HG03280 (cell line): ENCODE results near the gene TNRC6A.

Experiments used
- ATAC-seq: cut with Tn5 transposase; IDR thresholded peaks from one replicate; pipeline ENCODE4 v1.9.1; 2021; ENCODE audit warnings: mild to moderate bottlenecking, moderate library complexity; ENCODE audit not compliant: unreplicated experiment

TNRC6A gene

DNA sequence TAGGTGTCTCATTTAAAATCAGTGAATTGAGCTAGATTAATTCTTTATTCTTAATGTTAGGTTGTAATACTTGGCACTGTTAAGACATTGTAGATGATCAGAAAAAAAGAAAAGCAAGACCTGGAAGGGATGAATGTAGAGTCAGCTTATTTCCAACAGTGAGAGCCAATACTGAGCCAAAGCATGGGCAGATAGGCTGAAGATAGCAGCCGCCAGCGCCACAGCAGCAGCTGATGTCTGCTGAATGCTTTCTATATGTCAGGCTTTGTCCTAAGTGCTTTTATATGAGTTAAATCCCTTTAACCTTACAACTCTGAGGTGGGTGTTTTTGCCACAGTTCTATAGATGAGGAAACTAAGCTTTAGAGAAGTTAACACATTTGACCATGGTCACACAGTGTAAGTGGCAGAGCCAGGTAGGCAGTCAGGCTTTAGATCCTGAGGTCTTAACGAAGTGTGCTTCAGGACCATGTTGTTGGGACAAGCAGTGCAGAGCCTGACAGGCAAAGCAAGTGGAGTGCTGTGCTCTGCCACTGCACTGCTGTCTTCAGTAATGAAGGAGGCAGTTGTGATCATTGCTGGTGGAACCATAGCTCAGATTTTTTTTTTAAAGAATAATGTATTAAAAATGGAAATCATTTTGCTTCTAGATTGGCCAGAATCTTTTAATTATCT, 25.9 kb downstream of the TNRC6A start:
- ATAC-seq, result no peak

DNA sequence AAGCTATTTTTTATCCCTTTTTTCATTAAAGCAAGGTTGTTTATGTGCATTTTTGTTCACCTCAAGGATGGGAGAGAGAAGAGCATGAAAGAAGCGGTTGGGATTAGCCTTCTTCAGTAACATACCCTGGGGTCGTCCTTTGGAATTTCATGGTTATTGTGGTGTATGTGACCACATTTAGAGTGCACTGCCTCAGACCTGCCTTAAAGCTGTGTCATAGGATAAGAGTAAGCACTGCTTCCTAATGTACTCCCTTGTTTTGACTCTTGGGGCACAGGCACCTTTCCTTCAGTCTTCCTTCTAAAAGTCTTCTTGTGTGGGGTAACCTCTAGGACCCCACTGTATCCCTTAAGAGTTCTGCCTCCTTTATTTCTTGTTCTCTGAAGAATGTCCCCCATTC, 28.9 kb downstream of the TNRC6A start:
- ATAC-seq, result no peak

- no peak for ATAC-seq
These were observed 29.6 kb downstream of the TNRC6A start for GRCh38 chr16:24759006-24759405.

DNA sequence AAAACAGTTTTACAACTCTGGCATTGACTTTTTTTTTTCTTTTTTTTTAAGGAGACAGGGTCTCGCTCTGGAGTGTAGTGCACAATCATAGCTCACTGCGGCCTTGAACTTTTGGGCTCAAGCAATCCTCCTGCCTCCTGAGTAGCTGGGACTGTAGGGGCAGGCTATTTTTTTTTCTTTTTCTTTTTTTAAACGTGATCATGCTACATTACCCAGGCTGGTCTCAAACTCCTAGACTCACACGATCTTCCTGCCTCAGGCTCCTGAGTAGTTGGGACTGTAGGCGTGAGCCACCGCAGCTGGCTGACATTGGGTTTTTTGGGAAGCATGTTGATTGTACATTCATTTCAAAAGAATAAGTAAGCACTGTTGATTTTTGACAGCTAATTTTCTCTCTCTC, 32.1 kb downstream of the TNRC6A start:
- ATAC-seq, result no peak

GRCh38 chr16:24764916-24765315, 35.5 kb downstream of the TNRC6A start:
- ATAC-seq, result no peak

- ATAC-seq, result no peak
These were observed 36.6 kb downstream of the TNRC6A start for GRCh38 chr16:24766057-24766456.

DNA sequence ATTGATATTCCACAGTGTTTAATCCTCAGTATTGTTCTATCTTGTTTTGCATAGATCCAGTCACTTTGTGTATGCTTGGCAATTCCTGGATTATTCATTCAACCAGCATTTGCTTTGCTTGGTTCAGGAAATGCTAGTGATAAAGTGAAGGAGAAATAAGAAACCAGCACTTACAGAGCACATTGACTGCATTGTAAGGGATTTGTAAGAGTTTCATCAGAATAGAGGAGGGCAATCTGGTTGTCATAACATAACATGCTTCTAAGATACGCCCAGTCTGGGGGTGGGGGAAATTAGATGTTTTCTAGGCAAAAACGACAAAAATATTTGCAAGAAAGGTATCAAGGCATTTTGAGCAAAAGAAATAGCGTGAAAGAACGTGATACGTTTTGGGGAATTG, 40.4 kb downstream of the TNRC6A start:
- ATAC-seq, result no peak

GRCh38 chr16:24771132-24771778, 41.8 kb downstream of the TNRC6A start:
- ATAC-seq, result no peak

DNA sequence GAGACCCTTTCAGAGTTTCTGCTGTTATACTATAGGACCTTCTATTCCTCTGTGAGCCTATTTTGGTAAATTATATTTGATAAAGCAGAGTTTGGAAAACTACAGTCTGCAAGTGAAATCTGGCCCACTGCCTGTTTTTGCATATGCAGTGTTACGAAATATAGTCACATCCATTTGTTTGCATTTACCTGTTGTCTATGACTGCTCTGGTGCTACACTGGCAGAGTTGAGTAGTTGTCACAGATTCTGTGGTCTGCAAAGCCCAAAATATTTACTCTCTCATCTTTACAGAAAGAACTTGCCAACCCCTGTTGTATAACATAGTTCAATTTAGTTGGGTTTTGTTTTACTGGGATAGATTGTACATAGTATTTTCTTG, 42.3 kb downstream of the TNRC6A start:
- no peak for ATAC-seq

DNA sequence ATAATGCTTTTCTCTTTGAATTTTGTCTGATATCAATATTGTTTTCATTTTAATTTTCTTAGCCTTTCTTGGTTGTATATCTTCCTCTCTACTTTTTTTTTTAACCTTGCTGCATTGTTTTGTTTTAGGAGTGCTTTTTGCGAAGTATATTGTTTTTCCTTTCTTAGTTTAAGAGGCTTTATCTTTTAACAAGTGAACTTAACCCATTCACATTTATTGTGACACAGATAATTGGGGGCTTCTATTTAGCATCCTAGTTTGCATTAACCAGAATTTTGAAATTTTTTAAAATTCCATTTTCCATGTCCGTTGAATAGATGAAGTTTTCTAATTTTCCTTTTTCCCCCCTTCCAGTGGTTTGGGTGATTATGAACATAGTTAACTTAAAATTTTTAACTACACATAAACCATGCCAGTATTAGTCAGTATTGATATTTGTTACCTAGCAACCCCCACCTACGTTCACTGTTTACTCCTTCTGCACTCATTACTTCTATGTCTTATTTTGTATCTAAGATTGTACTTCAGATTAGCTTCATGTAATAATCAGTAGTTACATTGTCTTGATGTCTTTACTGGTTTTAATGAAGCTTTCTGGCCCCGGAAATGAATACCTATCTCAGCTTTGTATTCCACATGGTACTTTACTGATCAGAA, 44.4 kb downstream of the TNRC6A start:
- no peak for ATAC-seq

GRCh38 chr16:24774510-24774909, 45.1 kb downstream of the TNRC6A start:
- no peak for ATAC-seq

GRCh38 chr16:24775455-24775854, 46.0 kb downstream of the TNRC6A start:
- no peak for ATAC-seq

DNA sequence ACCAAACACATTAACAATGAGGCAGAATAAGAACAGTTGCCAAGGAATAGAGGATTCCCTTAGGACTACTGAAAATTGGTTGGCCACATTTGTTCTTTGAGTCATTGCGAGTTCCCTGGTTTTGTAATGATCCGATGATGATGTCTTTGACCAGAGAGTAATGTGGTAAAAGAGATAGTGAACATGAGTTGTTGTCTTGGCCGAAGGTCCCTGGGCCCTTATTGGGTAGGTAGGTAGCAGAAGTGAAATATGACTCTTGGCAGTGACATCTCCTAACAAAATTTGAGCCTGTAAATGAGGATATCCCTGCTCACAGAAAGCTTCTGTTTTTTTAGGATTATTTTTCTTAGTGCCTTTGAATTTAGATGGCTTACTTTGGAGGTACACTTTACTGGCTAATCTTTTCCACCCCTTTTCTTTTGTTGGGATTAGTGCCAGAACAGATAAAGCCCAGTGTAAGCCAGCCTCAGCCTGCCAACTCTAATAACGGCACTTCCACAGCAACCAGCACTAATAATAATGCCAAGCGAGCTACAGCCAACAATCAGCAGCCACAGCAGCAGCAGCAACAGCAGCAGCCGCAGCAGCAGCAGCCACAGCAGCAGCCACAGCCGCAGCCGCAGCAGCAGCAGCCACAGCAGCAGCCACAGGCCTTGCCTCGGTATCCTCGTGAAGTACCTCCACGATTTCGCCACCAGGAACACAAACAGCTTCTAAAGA, 47.2 kb downstream of the TNRC6A start:
- no peak for ATAC-seq

DNA sequence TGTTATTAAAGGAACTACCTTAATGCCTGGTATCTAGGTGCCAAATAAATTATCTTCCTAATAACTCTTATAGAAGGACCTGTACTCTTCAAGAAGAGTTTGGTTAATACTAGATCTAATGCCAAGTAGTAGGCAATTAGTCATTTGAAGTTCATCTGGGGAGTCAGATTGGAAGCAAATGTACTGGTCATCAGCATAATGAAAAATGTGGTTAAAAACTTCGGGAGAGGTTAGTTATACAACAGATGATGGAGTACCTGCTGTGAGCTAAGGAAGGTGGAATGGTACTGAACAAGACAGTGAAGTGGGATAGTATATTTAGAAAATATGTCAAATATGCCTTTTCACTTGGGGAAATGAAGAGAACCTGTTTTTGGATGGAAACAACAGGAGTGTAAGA, 49.2 kb downstream of the TNRC6A start:
- no peak for ATAC-seq

- ATAC-seq, result no peak
These were observed 51.8 kb downstream of the TNRC6A start for GRCh38 chr16:24781256-24781655.

- ATAC-seq, result no peak
These were observed 54.7 kb downstream of the TNRC6A start for GRCh38 chr16:24784121-24784520.

DNA sequence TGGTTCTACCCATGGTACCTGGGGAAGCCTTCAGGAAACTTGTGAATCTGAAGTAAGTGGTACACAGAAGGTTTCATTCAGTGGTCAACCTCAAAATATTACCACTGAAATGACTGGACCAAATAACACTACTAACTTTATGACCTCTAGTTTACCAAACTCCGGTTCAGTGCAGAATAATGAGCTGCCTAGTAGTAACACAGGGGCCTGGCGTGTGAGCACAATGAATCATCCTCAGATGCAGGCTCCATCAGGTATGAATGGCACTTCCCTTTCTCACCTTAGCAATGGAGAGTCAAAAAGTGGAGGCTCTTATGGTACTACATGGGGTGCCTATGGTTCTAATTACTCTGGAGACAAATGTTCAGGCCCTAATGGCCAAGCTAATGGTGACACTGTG, 60.4 kb downstream of the TNRC6A start:
- no peak for ATAC-seq

DNA sequence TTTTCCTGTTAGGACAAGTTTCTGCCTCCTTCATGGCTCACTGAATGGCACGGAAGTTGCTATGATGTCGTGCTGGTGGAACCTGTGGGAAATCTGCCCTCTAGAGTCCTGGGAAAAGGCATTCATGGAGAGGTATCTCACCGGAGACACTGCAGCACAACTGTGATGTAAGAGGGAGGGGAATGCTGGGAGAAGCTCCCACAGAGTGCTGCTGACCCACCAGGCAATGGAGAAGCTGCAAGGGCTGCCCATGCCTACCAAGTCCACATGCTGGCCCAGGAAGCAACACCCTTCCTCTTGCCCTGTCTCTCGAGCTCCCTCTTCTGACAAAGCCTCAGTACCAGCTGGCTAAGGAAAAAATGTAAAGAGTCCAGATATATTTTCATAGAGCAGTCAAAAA, 71.1 kb downstream of the TNRC6A start:
- no peak for ATAC-seq

- ATAC-seq, result no peak
These were observed 72.4 kb downstream of the TNRC6A start for GRCh38 chr16:24801761-24802302.

GRCh38 chr16:24805484-24805883, 76.0 kb downstream of the TNRC6A start:
- no peak for ATAC-seq

DNA sequence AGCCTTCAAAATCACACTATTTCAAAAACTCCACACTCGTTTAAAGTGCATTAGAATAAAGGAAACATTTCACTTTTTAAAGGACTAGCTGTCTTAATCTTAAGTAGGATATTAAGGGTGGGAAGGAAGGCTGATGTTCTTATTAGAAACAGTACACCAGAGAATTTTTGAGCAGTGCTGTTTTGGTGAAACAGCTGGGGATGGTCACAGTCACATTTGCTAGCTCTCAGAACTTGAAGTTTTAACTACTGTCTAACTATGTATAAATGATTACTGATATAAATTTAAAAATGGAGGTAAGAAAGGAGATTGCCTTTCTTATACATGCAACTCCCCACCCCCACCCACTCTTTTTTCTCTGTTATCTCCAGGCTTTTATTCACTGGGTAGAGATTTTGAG, 77.8 kb downstream of the TNRC6A start:
- ATAC-seq, result no peak
